Raji (cell line): ENCODE results near the gene FILIP1.
A peak's percentile ranks its signal among the peaks of the same experiment; 100 is the strongest.

Experiments
- POLR2A ChIP-seq: IDR thresholded peaks from 2 replicates; pipeline ENCODE4 v1.6.1; 2011; ENCODE audit warnings: low read depth, low read length, control low read depth; ENCODE audit not compliant: insufficient read depth

Gene FILIP1

DNA sequence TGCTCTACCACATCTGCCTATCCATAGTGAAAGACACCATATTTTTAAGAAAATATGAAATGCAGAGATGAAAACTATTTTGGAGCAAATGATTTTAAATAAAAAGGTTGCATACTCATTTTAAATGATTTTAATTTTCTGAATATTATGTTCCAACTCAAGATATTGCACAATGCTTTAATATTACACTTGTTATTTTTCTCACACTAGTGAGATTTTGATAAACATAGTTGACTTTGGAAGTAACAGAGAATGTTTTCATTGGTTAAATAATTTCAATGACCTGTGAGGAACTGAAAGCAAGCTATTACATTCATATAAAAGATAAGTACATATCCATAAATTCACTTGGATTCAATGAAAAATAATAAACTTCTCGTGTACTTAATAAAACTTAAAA lies 201.9 kb downstream of the FILIP1 start:
- TF ChIP-seq POLR2A, result no peak

DNA sequence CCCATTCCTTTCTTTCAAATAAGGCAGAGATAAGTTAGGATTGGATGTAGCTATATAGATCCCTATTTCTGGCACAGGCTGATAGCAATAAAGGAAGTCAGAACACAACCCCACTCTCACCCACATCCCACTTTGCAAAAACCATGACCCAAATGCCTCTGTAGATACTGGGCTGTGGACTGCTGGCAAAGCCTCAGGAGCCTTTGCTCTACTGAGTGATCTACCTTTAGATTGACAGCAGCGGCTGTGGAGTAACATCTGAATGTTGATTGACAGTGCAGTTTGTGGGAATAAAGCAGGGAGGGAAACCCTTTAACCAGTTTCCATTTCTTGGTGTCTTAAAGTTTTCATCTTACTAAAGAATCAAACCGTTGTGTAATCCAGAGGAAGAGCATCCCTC lies 202.3 kb downstream of the FILIP1 start:
- TF ChIP-seq POLR2A, result no peak

DNA sequence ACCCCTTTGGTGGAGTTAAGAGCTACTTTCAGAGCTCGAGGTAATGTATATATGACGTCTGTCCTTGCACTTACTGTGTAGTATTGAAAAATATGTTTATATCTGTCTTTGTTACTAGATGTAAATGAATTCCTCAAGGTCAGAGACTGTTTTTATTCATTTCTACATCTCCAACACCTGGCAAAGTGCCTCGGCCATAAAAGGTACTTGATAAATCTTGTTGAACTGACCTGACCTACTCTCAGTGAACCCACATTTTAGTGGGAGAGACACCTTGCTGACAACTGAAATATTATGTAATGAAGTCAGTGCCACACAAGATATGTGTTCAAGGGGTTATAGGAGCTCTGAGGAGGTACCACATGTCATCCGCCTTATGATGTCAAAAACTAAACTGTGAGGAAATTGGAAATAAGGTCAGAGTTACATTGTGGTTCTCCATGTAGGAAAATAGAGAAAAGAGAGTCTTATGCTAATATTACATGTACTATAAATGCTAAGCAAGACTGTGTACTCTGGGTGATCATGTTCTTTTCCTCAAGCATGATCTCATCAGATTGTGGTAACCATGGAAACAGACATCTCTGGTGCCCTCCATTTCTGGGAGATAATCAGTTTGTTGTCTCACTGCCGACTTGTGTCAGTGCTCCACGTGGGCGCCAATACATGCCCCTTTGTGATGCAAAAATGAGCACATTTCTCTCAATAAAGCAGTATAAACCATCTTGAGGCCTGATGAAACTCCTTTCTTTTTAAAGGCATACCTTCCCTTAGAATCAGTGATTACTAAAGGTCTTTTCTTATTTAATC lies 203.3 kb downstream of the FILIP1 start:
- no peak for TF ChIP-seq POLR2A

DNA sequence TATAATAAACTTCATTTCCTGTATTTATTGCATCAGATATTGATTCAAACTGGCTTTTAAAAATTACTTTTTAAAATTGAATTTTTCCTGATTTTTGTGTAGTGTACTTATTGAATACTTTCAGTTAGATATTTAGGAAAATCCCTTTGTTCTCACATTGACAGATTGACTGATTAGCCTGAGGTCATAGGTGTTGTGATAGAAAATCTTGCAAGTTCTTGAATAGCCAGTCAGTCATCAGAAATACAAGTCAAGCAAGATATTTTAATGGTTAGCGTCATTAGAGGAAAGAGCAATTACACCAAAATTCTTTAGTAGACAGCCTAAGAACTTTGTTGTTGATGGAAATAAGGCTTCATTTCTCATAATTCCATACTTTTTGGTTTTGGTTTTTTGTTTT lies 205.6 kb downstream of the FILIP1 start:
- no peak for TF ChIP-seq POLR2A

DNA sequence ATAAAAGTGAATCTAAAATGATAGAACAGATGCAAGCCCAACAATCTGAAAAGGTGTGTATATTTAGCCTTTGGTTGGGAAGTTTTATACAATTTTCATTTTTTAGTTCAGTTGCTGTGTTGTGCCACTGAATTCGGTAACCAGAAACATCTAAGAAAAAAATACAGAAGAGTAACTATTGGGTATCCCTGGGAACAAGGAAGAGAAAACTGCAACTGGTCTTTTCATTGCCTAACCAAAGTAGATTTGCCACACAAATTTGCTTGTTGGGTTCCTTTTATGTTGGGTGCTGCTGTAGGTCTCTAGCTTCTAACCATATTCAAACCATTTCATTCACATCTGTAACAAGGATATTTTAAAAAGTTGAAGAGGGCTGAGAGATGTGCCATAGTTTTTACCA lies 206.2 kb downstream of the FILIP1 start:
- TF ChIP-seq POLR2A, result peak; percentile 33; the same call in 1 of the 2 replicates

DNA sequence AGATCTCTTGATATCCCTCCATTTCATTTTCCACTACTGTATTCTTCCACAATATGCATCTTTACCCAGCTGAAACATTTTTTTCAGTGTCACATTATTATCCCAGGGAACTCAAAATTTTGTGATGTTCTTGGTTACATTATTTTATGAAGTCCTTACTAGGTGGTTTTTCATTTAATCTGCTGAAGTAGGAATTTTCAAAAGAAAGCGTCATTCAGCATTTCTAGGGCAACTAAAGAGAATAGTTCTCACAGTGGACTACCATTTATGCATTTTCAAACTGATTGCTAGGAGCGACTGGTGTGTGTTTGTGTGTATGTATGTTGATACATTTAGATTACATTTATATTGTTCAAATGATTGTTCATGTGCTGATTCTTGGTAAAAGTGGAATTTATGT lies 206.6 kb downstream of the FILIP1 start:
- no peak for TF ChIP-seq POLR2A

DNA sequence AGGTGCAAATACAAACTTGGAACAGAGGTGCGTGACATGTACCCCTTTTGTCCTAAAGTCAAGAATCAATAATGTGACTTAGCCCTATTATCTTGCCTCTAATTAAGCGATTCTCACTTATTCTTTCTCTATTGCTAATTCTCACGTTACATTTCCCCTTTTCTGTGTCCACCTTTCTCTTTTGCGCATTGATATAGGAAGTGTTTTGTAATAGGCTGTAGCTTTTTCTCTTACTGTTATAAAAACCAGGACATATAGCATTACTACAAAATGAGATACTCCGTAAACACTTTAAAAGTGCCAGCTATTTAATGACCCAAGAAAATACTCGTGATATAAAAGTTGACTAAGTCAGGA lies 208.3 kb downstream of the FILIP1 start:
- TF ChIP-seq POLR2A, result no peak

DNA sequence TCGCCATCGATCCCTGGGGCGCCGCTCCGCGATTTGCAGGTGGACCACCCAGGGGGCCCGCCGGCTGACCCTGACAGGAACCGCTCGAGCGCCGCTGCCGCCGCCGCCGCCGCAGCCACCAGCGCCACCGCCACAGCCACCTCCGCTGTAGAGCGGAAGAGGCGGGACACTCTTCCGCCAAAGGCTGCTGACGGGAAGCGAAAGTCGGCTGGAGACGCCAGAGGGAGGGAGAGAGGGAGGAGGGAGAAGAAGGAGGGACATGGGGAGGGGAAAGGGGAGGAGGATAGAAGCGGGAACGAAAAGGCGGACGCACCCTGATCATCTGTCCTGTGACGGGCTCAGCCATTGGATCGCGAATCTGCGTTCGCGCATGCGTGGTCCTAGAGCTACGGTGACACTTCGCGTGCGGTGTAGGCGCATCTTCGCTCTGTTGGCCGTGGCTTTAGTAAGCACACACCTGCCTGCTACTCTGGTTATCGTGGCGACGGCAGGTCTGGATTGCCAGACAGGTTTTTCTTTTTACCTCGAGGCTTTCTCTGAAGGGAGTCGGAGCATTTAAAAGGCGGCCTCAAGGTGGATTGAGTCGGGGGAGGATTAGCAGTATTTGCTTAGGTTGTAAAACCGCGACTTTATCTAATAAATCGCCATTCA lies 208.8 kb downstream of the FILIP1 start, which contains the start of gene TMEM30A:
Gene TMEM30A, minus strand, starts transcription at position 161 of the 651 bp plus-strand sequence. Its CDS starts 154 bp downstream, at position 7.
- TF ChIP-seq POLR2A, result peak; percentile 100

DNA sequence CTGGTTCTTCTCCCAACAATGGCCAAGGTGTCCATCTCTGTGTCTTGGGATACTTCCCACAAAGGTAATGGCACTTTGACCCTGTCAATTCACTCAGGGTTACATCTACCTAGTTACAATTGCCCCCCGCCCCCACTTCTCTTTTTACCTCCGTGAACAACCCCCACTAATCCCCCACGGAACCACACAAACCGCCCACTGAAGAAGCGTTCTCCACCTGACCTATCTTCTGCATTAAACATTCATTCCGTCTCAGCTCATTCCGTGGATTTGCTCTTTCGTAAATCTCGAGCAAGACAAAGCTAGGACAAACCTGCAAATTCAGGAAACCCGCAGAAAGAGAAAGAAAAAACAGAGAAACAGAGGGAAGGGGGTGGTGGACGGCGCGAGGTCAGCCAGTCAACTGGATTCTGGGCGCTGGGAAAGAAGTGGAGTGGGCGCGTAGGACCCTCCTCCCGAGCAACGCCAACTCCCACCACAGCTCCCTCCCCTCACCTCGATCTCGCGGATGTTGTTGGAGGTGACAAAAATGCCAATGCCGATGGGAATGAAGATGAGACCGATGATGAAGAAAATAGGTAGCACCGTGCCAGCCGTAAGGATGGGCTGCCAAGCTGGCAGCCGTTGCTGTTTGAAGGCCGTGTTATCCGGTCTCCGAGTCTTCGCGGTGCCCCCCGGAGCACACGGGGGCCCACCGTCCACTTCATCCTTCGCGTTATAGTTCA lies 209.5 kb downstream of the FILIP1 start:
- no peak for TF ChIP-seq POLR2A

DNA sequence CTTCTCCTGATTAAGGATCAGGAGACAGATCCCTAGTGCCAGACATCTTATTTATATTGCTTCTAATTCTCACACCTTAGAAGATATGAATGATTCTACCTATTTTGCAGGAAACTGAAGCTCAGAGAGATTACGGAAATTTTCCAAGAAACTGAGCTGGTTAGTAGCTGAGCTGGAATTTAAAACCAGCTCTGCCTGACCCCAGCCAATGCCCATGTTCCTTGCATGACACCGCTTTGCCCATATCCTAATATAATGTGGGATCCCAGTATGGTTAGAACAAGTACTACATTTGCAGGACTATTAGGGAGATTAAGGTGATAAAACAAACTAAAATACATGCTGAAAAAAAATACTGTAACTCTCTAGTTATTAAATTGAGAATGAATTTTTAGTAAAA lies 210.9 kb downstream of the FILIP1 start:
- TF ChIP-seq POLR2A, result no peak

DNA sequence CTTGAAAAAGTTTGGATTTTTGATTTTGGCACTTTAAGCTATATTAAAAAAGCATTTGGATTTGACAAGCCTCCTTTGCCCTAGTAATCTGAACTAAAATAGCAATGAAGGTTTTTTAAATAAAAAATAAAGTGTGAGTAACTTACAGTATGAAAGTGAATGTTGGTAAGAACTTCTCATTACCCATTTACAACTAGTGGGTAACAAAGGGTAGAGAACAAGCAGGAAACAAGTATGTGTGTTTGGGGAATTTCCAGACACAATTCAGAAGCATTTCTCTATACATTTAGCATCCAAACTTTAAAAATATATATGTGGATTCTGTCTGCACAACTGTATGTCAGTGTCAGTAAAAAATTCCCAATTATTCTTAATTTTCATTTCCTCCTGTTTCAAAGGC lies 211.9 kb downstream of the FILIP1 start:
- TF ChIP-seq POLR2A, result no peak

DNA sequence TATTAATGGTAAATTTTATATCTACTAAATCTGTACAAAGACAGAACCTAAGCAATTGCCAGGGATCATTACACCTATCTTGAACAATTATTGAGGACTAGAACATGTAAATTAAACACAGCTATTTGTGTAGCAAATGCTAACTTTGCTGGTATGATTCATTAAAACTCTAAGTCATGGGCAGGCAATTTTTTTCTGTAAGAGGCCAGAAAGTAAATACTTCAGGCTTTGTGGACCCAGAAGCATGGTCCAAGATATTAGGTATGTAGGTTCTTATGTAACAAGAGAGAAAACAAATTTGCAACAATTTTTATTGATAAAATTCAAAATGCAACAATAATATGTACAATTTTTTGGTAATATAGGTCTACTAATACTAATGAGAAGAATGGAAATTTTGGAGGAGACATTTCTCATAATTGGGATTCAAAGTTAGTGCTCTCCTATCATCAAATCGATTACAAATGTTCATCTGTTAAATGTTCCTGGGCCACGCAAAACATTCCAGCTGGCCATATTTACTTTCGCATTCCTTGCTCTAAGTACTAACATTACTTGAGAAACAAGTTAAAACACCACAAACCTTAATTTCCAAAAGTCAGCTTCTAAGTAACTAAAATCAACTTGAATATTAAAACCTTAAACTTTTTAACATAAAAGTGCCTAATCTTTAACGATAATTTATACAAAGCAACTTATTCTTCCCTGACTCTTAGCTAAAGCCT lies 213.3 kb downstream of the FILIP1 start:
- TF ChIP-seq POLR2A, result no peak

DNA sequence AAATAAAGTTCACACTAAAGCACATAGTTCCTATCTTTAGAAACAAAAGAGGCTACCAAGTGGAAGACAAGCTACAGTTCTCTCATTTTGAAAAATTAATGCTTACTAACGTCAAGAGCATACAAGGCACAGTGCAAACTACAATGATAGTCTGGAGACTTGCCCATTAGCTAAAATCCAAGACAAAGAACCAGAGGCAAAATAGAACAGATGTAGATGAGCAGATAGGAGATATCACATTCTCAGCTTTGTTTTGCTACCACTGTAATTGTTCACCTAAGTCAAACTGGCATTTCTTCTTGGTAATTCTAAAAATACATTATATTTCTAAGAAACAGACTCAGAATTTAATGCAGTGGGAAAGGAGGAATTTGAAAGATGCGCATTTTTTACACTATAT lies 214.2 kb downstream of the FILIP1 start:
- no peak for TF ChIP-seq POLR2A

DNA sequence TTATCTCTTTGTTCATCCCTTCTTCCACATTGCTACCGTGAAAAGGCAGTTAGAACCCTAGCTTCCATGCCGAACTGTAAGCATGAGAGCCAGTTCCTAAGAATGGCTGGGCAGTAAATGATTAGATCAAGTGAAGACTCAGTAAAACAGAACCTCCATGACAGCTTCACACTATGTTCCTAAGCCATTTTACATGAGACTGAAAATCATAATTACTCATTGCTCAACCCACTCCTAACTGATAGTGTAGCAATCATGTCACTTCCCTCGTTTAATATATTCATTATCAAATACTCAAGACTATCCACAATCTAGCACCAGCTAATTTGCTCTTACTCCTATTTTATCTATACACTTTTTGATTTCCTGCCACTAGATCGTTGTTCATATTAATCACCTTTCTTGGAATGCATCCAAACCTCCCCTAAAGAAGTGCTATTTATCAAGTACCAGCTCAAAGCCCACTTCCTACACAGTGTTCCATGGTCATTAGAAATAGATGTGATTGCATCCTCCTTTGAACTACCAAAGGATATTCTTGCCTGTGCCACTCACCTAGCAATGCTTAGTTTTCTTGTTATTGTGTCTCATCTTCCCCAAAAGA lies 215.0 kb downstream of the FILIP1 start:
- TF ChIP-seq POLR2A, result no peak

DNA sequence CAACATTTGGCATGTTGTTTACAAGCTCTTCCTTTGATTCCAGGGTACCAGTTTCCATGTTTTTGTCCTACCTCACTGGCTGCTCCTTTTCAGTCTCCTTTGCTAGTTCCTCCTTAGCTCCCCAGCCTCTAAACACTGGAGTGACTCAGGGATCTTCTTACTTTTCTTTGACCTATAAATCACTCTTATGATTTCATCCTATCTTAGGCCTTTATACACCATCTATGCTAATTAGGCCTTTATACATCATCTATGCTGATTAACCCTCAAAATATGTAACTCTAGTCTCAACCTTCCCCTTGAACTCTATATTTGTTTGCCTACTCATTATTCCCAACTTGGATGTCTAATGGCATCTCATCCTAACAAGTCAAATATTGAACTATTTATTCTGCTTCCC lies 218.5 kb downstream of the FILIP1 start:
- TF ChIP-seq POLR2A, result no peak

DNA sequence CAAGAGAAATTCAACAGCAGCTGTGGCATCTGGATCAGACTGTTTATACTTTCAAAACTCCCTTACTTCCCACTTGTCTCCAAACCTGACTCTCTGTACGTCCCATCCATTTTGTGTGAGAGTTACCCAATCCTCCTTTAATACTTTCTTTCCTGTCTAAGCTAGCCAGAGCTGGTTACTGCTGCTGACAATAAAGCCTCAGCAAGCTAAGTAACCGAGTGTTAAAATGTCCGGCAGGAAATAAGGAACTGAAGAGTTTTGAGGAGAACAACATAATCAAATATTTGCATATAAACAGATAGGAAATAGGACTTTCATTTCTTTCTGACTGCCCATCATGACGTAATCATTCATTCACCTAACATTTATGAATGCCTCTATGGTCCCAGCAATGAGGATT lies 220.6 kb downstream of the FILIP1 start:
- TF ChIP-seq POLR2A, result no peak
